ENCODE results near the gene NPRL2. TPM values are rescaled to one million over a fixed set of nuclear protein-coding genes. Genes with fewer than 3 reads are reported as not detected.

NPRL2 gene
- total and polyA plus RNA-seq, 2 of the 8 experiments (the other 6 are each of a cell fraction or from before 2014, with no cell fraction given) = 28.4 to 51.4 TPM

DNA sequence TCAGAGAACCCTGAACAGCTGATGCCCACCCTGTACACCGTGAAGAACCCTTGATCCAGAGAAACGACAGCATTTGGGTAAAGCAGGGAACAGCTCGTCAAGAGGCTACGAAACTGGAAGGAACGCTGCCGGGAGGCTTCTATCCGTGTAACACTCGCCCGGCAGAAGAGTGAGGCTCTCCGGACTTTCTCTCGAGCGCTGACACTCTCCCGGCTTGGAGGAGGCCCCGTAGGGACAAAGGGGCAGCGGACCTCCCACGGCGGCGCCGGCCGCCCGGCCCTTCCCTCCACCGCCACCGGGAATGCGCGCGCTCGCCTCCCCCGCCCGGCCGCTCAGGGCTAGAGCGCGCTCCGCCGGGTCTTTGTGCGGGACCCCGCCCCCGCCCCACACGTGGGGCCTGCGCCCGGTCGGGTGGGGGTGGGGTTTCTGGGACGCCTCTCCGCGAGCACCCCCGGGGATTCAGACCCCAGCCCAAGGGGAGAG is 29.7 kb downstream of the NPRL2 start (continued):
- no peak for TF ChIP-seq SRF (IDR thresholded peaks at IDR 0.05; ENCODE audit: low read depth, low read length)
- TF ChIP-seq, protein P1, sequence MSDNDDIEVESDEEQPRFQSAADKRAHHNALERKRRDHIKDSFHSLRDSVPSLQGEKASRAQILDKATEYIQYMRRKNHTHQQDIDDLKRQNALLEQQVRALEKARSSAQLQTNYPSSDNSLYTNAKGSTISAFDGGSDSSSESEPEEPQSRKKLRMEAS (IDR thresholded peaks at IDR 0.05) = peak; percentile 72
- no peak for TF ChIP-seq KDM5A (IDR thresholded peaks at IDR 0.05; ENCODE audit: low read length)
- TF ChIP-seq, protein P2, sequence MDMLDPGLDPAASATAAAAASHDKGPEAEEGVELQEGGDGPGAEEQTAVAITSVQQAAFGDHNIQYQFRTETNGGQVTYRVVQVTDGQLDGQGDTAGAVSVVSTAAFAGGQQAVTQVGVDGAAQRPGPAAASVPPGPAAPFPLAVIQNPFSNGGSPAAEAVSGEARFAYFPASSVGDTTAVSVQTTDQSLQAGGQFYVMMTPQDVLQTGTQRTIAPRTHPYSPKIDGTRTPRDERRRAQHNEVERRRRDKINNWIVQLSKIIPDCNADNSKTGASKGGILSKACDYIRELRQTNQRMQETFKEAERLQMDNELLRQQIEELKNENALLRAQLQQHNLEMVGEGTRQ (IDR thresholded peaks at IDR 0.05; ENCODE audit: low read length) = 0 out of 2 replicates have a peak, but pooled peaks have one; percentile 35
- TF ChIP-seq, protein P3, sequence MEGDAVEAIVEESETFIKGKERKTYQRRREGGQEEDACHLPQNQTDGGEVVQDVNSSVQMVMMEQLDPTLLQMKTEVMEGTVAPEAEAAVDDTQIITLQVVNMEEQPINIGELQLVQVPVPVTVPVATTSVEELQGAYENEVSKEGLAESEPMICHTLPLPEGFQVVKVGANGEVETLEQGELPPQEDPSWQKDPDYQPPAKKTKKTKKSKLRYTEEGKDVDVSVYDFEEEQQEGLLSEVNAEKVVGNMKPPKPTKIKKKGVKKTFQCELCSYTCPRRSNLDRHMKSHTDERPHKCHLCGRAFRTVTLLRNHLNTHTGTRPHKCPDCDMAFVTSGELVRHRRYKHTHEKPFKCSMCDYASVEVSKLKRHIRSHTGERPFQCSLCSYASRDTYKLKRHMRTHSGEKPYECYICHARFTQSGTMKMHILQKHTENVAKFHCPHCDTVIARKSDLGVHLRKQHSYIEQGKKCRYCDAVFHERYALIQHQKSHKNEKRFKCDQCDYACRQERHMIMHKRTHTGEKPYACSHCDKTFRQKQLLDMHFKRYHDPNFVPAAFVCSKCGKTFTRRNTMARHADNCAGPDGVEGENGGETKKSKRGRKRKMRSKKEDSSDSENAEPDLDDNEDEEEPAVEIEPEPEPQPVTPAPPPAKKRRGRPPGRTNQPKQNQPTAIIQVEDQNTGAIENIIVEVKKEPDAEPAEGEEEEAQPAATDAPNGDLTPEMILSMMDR (IDR thresholded peaks at IDR 0.05; ENCODE audit: control extremely low read depth in 1 of 3, insufficient read depth in 1 of 3, low read depth in 1 of 3, low read length in 3 of 3) = no peak
- no peak for TF ChIP-seq SUZ12 (IDR thresholded peaks at IDR 0.05; ENCODE audit: low read length)

Data from H1 (cell line).